OCI-LY3 (cell line): ENCODE data around the gene TEC.

ENCODE experiments used
- H2AFZ ChIP-seq: fragments of 200-600, 300-600 bp; shearing (Covaris generic); 2 replicates; pipeline ENCODE4 v1.6.0; 2014; ENCODE audit warnings: antibody characterized with exemption, low read depth, low read length
- H3K27ac ChIP-seq: fragments of 200-600, 300-600 bp; sonication (generic); 2 replicates; pipeline ENCODE4 v1.5.1; 2014; ENCODE audit warnings: mild to moderate bottlenecking, low read length, moderate library complexity, mixed read lengths
- H3K27me3 ChIP-seq: fragments of 200-600, 300-600 bp; sonication (generic); 2 replicates; pipeline ENCODE4 v1.6.1; 2014; ENCODE audit warnings: low read depth, low read length, mixed read lengths
- H3K36me3 ChIP-seq: fragments of 200-600, 300-600 bp; sonication (generic); replicated peaks from 2 replicates; pipeline ENCODE3; 2014; ENCODE audit warnings: low read depth, low read length, mixed read lengths
- H3K4me1 ChIP-seq: fragments of 300-600, 200-600 bp; sonication (generic); 2 replicates; pipeline ENCODE4 v1.6.1; 2014; ENCODE audit warnings: low read length, mixed read lengths
- H3K4me2 ChIP-seq: fragments of 200-600, 300-600 bp; sonication (generic); 2 replicates; pipeline ENCODE4 v1.6.1; 2014; ENCODE audit warnings: low read length, mixed read lengths
- H3K4me3 ChIP-seq: fragments of 300-600, 200-600 bp; sonication (generic); 2 replicates; pipeline ENCODE4 v1.5.1; 2014; ENCODE audit warnings: antibody characterized with exemption, mild to moderate bottlenecking, low read length, moderate library complexity
- H3K79me2 ChIP-seq: fragments of 300-600, 200-600 bp; shearing (Covaris generic); 2 replicates; pipeline ENCODE4 v1.6.1; 2014; ENCODE audit warnings: mild to moderate bottlenecking, low read length, mixed read lengths
- H3K9ac ChIP-seq: fragments of 300-600, 200-600 bp; shearing (Covaris generic); 2 replicates; pipeline ENCODE4 v1.6.0; 2014; ENCODE audit warnings: mild to moderate bottlenecking, low read length, moderate library complexity
- H3K9me3 ChIP-seq: fragments of 200-600, 300-600 bp; shearing (Covaris generic); 2 replicates; pipeline ENCODE4 v1.6.1; 2014; ENCODE audit warnings: low read length, mixed read lengths; ENCODE audit not compliant: insufficient read depth
- H4K20me1 ChIP-seq: fragments of 200-600, 300-600 bp; sonication (generic); 2 replicates; pipeline ENCODE4 v1.6.1; 2016; ENCODE audit warnings: low read length, mixed read lengths; ENCODE audit not compliant: insufficient read depth
- EZH2phosphoT487 ChIP-seq: fragments of 200-600 bp; shearing (Covaris generic); IDR thresholded peaks from 2 replicates; pipeline ENCODE4 v1.6.1; 2018; ENCODE audit warnings: antibody characterized with exemption, mixed run types, low read depth
- TF ChIP-seq, protein P1 (sequence below): fragments of 200-600, 300-600 bp; sonication (generic); IDR thresholded peaks from 2 replicates; pipeline ENCODE4 v1.5.1; 2014; ENCODE audit warnings: antibody characterized with exemption, low read length, low read depth

Gene TEC

DNA sequence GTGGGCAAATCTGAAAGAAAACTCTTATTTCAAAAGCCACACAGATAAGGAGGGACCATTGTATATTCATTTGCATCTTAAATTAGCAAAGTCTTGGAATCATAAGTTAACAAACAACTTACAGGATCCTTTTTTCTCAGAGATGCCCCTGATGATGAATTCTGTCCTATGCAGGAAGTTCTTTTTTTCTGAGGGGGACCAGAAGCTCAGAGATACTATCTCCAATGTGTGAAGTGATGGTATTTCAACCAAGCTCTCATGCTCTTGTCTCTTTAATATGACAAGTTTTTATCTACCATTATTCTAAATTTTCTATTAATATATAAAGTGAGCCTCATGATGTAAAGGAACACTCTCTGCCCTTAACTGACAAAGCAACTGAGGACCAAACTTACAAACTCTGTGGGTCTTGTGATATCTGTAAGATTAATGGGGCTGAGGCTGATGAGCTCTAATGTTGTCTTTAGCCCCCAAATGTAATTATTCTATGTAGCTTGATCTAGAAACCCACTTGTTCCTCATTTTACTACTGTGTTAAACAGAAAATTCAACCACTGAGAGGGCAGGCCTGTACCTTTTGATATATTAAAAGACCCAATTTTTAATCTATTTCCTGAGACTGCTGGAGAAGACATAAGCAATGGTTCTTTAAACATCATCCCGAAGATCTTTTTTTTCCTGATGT, 27.0 kb downstream of the TEC start:
- H3K36me3 ChIP-seq: peaks cover 6% of the 10 kb centered on the region
- H2AFZ ChIP-seq: no peak overlapping the region
- peaks cover 27% of the 10 kb centered on the region; the same call in 1 of the 2 replicates for H3K79me2 ChIP-seq
- H3K4me2 ChIP-seq: no peak overlapping the region
- no peak overlapping the region for H3K9ac ChIP-seq
- no peaks in the 10 kb centered on the region for H3K27me3 ChIP-seq
- H3K9me3 ChIP-seq: no peaks in the 10 kb centered on the region
- peaks cover 15% of the 10 kb centered on the region for H3K4me1 ChIP-seq
- no peak overlapping the region for H3K4me3 ChIP-seq
- TF ChIP-seq EZH2phosphoT487: no peak
- TF ChIP-seq, protein P1, sequence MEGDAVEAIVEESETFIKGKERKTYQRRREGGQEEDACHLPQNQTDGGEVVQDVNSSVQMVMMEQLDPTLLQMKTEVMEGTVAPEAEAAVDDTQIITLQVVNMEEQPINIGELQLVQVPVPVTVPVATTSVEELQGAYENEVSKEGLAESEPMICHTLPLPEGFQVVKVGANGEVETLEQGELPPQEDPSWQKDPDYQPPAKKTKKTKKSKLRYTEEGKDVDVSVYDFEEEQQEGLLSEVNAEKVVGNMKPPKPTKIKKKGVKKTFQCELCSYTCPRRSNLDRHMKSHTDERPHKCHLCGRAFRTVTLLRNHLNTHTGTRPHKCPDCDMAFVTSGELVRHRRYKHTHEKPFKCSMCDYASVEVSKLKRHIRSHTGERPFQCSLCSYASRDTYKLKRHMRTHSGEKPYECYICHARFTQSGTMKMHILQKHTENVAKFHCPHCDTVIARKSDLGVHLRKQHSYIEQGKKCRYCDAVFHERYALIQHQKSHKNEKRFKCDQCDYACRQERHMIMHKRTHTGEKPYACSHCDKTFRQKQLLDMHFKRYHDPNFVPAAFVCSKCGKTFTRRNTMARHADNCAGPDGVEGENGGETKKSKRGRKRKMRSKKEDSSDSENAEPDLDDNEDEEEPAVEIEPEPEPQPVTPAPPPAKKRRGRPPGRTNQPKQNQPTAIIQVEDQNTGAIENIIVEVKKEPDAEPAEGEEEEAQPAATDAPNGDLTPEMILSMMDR: no peak
- 0 out of 2 replicates have a peak, but pooled peaks cover 6% of the 10 kb centered on the region for H4K20me1 ChIP-seq
- no peak overlapping the region for H3K27ac ChIP-seq

DNA sequence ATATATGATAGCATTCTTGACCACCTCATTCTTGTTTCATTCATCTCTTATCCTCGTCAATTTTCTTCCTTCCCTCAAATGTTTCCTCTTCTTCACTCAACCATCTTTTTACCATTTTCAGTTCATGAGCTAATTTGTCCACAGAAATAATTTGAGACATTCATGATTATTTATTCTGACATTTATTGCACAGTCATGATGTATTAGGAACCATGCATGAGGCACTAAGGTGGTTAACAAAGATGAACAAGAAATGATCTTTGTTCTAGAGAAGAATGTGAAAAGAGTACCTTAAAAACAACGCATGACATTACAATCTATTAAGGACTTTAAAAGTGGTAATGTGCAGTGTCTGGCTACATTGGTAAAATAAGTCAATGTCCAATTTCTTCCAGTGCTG, 27.9 kb downstream of the TEC start:
- no peak overlapping the region for H2AFZ ChIP-seq
- H4K20me1 ChIP-seq: 0 out of 2 replicates have a peak, but pooled peaks cover 4% of the 10 kb centered on the region
- no peak overlapping the region for H3K9ac ChIP-seq
- no peaks in the 10 kb centered on the region for H3K27me3 ChIP-seq
- H3K27ac ChIP-seq: no peak overlapping the region
- peaks cover 6% of the 10 kb centered on the region for H3K4me1 ChIP-seq
- peaks cover 22% of the 10 kb centered on the region; the same call in 1 of the 2 replicates for H3K79me2 ChIP-seq
- no peaks in the 10 kb centered on the region for H3K9me3 ChIP-seq
- no peak for TF ChIP-seq EZH2phosphoT487
- TF ChIP-seq, protein P1: no peak
- no peak overlapping the region for H3K4me2 ChIP-seq
- no peak overlapping the region for H3K4me3 ChIP-seq
- H3K36me3 ChIP-seq: peaks cover 5% of the 10 kb centered on the region

- Histone ChIP-seq H4K20me1 (0 out of 2 replicates have a peak, but pooled peaks cover 4% of the 10 kb centered on the region), H2AFZ (no peak overlapping the region), H3K36me3 (no peaks in the 10 kb centered on the region), H3K79me2 (peaks cover 8% of the 10 kb centered on the region; the same call in 1 of the 2 replicates), H3K9me3 (no peaks in the 10 kb centered on the region), H3K27ac (no peak overlapping the region), H3K4me3 (no peak overlapping the region), H3K9ac (no peak overlapping the region), H3K27me3 (no peaks in the 10 kb centered on the region), H3K4me2 (no peak overlapping the region), H3K4me1 (peaks cover 11% of the 10 kb centered on the region; the same call in 1 of the 2 replicates)
- no peak for TF ChIP-seq EZH2phosphoT487
- TF ChIP-seq, protein P1: no peak
These were observed 31.5 kb downstream of the TEC start for GRCh38 chr4:48237996-48238645.

DNA sequence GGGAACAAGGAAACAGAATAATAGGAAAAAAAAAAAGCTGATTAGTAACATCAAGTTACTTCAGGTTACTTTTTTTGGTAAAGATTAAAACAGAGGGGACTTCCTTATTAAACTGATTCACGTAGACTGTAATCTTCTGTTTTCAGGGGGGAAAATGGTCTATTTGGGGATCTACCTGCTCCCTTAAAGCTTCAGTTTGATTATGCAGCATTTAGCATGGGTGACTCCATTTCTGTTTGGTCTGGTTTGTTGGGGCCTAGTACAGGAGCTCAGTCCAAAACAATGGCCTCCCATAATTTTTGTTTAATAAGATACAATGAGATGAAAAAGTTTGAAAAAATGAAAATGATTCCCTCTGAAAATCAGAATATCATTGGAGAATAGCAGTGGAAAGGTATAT, 34.6 kb downstream of the TEC start:
- TF ChIP-seq, protein P1: no peak
- no peak for TF ChIP-seq EZH2phosphoT487
- no peak overlapping the region for H3K4me3 ChIP-seq
- H3K79me2 ChIP-seq: peaks cover 21% of the 10 kb centered on the region; the same call in 1 of the 2 replicates
- H3K9me3 ChIP-seq: no peaks in the 10 kb centered on the region
- no peak overlapping the region for H3K9ac ChIP-seq
- no peaks in the 10 kb centered on the region for H3K36me3 ChIP-seq
- no peak overlapping the region for H2AFZ ChIP-seq
- no peak overlapping the region for H3K27ac ChIP-seq
- H4K20me1 ChIP-seq: 0 out of 2 replicates have a peak, but pooled peaks cover 4% of the 10 kb centered on the region
- H3K4me2 ChIP-seq: no peak overlapping the region
- H3K27me3 ChIP-seq: no peaks in the 10 kb centered on the region
- H3K4me1 ChIP-seq: peaks cover 7% of the 10 kb centered on the region; the same call in 1 of the 2 replicates
